IMR-90 (cell line): ENCODE results near the gene SYNE1.

Experiments used
- CEBPB ChIP-seq: IDR thresholded peaks from 2 replicates; pipeline ENCODE4 v1.6.1; 2012; ENCODE audit warnings: low read depth, low read length, improper control_type of control experiment
- CHD1 ChIP-seq: IDR thresholded peaks from 2 replicates; pipeline ENCODE4 v1.6.1; 2012; ENCODE audit warnings: low read depth, low read length, improper control_type of control experiment
- CTCF ChIP-seq: conservative IDR thresholded peaks from 2 replicates; pipeline ENCODE4 v1.5.1; 2012; ENCODE audit warnings: mild to moderate bottlenecking, low read depth, low read length, improper control_type of control experiment
- FOS ChIP-seq: fragments of 150-350 bp; IDR thresholded peaks from 2 replicates; pipeline ENCODE4 v1.6.1; 2016; ENCODE audit warnings: low read depth, low read length
- MAFK ChIP-seq: IDR thresholded peaks from 2 replicates; pipeline ENCODE4 v1.6.1; 2012; ENCODE audit warnings: low read depth, low read length, improper control_type of control experiment
- MAZ ChIP-seq: IDR thresholded peaks from 2 replicates; pipeline ENCODE4 v1.6.1; 2012; ENCODE audit warnings: low read depth, mild to moderate bottlenecking, low read length, improper control_type of control experiment, moderate library complexity, borderline replicate concordance
- MXI1 ChIP-seq: IDR thresholded peaks from 2 replicates; pipeline ENCODE4 v1.6.1; 2012; ENCODE audit warnings: low read depth, mild to moderate bottlenecking, low read length, moderate library complexity, borderline replicate concordance
- NFE2L2 ChIP-seq: fragments of 150-350 bp; IDR thresholded peaks from 2 replicates; pipeline ENCODE4 v1.6.1; 2016; ENCODE audit warnings: low read depth, mild to moderate bottlenecking, low read length
- POLR2A ChIP-seq: IDR thresholded peaks from 2 replicates; pipeline ENCODE4 v1.6.1; 2012; ENCODE audit warnings: mild to moderate bottlenecking, low read depth, low read length
- RCOR1 ChIP-seq: IDR thresholded peaks from 2 replicates; pipeline ENCODE4 v1.6.1; 2012; ENCODE audit warnings: mild to moderate bottlenecking, low read length, improper control_type of control experiment; ENCODE audit not compliant: insufficient replicate concordance
- SMC3 ChIP-seq: fragments of 150-350 bp; IDR thresholded peaks from 2 replicates; pipeline ENCODE4 v1.6.1; 2016; ENCODE audit warnings: low read depth, mild to moderate bottlenecking, antibody characterized with exemption, low read length, moderate library complexity
- TF ChIP-seq, protein P1 (sequence below): fragments of 150-350 bp; IDR thresholded peaks from 2 replicates; pipeline ENCODE4 v1.6.1; 2016; ENCODE audit warnings: low read depth, mild to moderate bottlenecking, low read length, moderate library complexity, borderline replicate concordance

- TF ChIP-seq CTCF (no peak), POLR2A (no peak), MAZ (no peak), CEBPB (no peak), MXI1 (no peak), CHD1 (no peak), SMC3 (no peak), MAFK (no peak), NFE2L2 (no peak), RCOR1 (no peak), FOS (no peak)
- TF ChIP-seq, protein P1, sequence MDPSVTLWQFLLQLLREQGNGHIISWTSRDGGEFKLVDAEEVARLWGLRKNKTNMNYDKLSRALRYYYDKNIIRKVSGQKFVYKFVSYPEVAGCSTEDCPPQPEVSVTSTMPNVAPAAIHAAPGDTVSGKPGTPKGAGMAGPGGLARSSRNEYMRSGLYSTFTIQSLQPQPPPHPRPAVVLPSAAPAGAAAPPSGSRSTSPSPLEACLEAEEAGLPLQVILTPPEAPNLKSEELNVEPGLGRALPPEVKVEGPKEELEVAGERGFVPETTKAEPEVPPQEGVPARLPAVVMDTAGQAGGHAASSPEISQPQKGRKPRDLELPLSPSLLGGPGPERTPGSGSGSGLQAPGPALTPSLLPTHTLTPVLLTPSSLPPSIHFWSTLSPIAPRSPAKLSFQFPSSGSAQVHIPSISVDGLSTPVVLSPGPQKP = no peak
These were observed 63.4 kb downstream of the SYNE1 start for GRCh38 chr6:152573762-152574161.
